HuH-7.5 (cell line): ENCODE data around the gene FAM124B.

Experiments used
- DNase-seq: peaks from one replicate; pipeline ENCODE4 v3.0.0; 2011; ENCODE audit warnings: low spot score

The FAM124B gene

DNA sequence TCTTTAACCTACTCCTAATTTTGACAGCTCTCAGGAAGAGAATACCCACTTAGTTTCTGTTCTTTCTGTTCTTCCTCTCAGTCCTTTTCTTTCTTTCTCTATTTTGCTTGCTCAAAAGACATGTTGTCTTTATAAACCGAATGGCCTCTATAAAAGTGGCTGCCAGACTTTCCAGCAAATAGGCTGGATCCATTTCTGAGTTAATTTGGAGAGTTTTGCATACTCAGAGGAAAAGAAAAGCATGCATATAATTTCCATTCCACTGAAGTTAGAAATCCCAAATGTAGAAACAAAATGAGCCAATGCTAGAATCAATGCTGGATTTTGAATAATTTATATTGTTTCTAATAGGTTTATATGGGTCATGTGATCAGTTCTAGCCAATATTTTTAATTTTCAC is 65.9 kb downstream of the FAM124B start:
- no peak for DNase-seq

DNA sequence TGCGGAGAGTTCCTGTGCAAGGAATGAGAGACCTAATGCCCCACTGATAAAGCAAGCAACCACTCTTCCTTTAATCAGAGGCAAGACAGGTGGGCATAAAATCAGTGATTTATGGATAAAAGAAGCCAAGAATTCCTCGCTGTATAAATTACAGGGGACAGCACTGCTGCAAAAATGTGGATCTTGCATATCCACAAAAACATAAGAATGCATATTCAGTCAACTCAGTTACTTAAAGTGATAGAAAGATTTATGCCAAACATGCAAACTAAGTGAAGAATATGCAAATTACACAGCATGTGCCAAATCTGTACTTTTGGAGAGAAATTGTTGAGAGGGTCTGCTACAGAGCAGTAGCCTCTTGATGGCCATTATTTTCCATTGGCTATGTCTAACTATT is 67.2 kb downstream of the FAM124B start:
- DNase-seq = no peak

DNA sequence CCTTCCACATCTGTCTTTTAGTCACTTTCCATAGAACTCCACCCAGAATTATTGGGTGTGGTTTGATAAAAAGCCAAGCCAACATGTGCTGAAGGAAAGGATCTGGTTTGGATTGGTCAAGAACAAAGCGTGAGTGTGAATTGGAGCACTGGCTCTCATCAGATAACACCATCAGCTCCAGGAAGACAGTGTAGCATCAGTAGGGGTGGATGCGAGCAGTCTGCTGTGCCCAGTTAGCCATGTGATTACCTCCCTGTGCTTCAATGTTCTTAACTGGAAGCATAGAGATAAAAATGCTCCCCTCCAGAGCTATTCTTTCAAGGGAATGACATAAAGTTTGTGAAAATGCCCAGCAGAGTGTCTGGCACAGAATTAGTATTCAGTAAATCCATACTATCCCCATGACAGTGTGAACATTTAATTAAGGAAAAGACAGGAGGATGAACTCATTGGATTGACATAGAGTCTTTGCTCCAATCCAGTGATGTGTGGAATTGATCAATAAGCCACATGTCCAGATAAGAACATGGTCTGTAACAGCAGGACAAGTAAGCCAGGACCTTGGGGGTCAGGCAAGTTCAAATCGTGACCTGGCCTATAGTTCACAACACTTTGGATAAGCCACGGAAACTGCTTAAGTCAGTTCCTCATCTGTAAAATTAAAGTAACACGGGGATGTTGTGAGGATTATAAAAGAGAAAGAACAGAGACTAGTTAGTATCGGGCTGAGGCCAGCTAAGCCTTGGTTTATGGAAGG is 68.0 kb downstream of the FAM124B start:
- DNase-seq = no peak

DNA sequence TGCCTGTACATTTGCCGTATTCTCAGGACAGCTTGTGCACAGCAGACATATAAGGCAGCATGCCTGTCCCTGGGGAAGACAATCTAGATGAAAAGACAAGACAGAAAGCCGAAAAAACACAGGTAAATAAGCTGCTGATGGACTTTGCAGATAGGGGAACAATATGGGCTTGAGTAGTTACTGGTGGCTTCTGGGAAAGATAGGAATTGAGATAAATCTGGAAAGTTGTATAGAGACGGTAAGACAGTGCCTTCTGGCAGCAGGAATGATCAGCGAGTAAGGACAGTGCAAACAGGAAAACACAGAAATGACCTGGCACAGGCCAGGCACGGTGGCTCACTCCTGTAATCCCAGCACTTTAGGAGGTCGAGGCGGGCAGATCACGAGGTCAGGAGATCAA is 70.2 kb downstream of the FAM124B start:
- no peak for DNase-seq

DNA sequence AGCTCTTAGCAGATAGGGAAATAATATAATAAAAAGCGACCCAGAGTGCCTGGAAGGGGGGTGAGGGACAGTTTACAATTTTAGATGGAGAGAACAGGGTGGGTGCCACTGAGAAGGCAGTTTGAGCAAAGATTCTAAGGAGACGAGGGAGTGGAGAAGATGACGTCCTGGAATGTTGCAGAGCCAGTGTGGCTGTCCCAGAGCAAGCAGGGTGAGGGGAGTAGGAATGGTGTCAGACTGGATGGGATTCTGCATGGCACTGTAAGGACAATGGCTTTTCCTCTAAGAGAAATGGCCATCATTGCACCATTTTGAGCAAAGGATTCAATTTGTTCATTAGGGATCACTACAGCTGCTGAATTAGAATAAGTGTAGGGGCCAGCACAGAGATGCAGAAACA is 73.1 kb downstream of the FAM124B start:
- no peak for DNase-seq
